GM19452 (cell line): ENCODE results near the gene MECR.

Experiments
- ATAC-seq: cut with Tn5 transposase; IDR thresholded peaks from one replicate; pipeline ENCODE4 v1.9.1; 2021; ENCODE audit not compliant: unreplicated experiment

The MECR gene

GRCh38 chr1:29208442-29208841, 22.3 kb downstream of the MECR start:
- ATAC-seq, result no peak

GRCh38 chr1:29202584-29203340, 28.0 kb downstream of the MECR start:
- peak; percentile 67 for ATAC-seq

GRCh38 chr1:29202053-29202452, 28.7 kb downstream of the MECR start:
- no peak for ATAC-seq

- ATAC-seq, result no peak
Observed at GRCh38 chr1:29201595-29202051, 29.1 kb downstream of the MECR start.

- no peak for ATAC-seq
Observed at GRCh38 chr1:29200906-29201594, 29.7 kb downstream of the MECR start.

- no peak for ATAC-seq
Observed at GRCh38 chr1:29197993-29198392, 32.7 kb downstream of the MECR start.

- no peak for ATAC-seq
Observed at GRCh38 chr1:29197590-29197924, 33.2 kb downstream of the MECR start.

- no peak for ATAC-seq
Observed at GRCh38 chr1:29196863-29197589, 33.7 kb downstream of the MECR start.

- ATAC-seq, result no peak
Observed at GRCh38 chr1:29195881-29196291, 34.8 kb downstream of the MECR start.

GRCh38 chr1:29193879-29194455, 36.8 kb downstream of the MECR start:
- no peak for ATAC-seq

- ATAC-seq, result no peak
Observed at GRCh38 chr1:29190718-29191117, 40.0 kb downstream of the MECR start.

GRCh38 chr1:29186707-29187106, 44.0 kb downstream of the MECR start:
- no peak for ATAC-seq

GRCh38 chr1:29186252-29186651, 44.5 kb downstream of the MECR start:
- no peak for ATAC-seq

- no peak for ATAC-seq
Observed at GRCh38 chr1:29183287-29183686, 47.4 kb downstream of the MECR start.

- ATAC-seq, result peak; percentile 84
Observed at GRCh38 chr1:29181413-29182225, 49.1 kb downstream of the MECR start, which contains the start of gene SRSF4. Gene SRSF4 (minus strand): TSS chr1:29181900. CDS start chr1:29181752, 148 bp downstream.

GRCh38 chr1:29180497-29181412, 50.0 kb downstream of the MECR start:
- ATAC-seq, result no peak

GRCh38 chr1:29179641-29180184, 51.0 kb downstream of the MECR start:
- no peak for ATAC-seq

GRCh38 chr1:29177022-29177705, 53.6 kb downstream of the MECR start:
- ATAC-seq, result no peak

GRCh38 chr1:29176576-29176975, 54.2 kb downstream of the MECR start:
- ATAC-seq, result no peak
